K562 (cell line): ENCODE data around the gene MAK. TPM values are rescaled to one million over a fixed set of nuclear protein-coding genes. Genes with fewer than 3 reads are reported as not detected.

ENCODE experiments used
- CBFA2T2 ChIP-seq: fragments of 450-650 bp; conservative IDR thresholded peaks from 2 replicates; pipeline ENCODE4 v1.6.1; 2017; ENCODE audit warnings: mild to moderate bottlenecking
- CBFA2T3 ChIP-seq: fragments of 450-650 bp; IDR thresholded peaks from 2 replicates; pipeline ENCODE4 v1.6.1; 2017
- CCNT2 ChIP-seq: IDR thresholded peaks from 2 replicates; pipeline ENCODE4 v1.6.1; 2011; ENCODE audit warnings: borderline replicate concordance, low read depth, mild to moderate bottlenecking, moderate library complexity, mixed read lengths, low read length; ENCODE audit not compliant: insufficient read length; ENCODE audit errors: extremely low read depth
- CREM ChIP-seq: IDR thresholded peaks from 2 replicates; pipeline ENCODE4 v1.6.1; 2014; ENCODE audit warnings: antibody characterized with exemption, low read depth
- HDAC3 ChIP-seq: fragments of 450-650 bp; IDR thresholded peaks from 2 replicates; pipeline ENCODE4 v1.6.1; 2018; ENCODE audit warnings: borderline replicate concordance, mild to moderate bottlenecking, moderate library complexity; ENCODE audit not compliant: partially characterized antibody
- HMGN3 ChIP-seq: IDR thresholded peaks from 2 replicates; pipeline ENCODE4 v1.6.1; 2011; ENCODE audit warnings: borderline replicate concordance, low read depth, mild to moderate bottlenecking, mixed read lengths, low read length; ENCODE audit not compliant: insufficient read length; ENCODE audit errors: extremely low read depth
- KDM1A ChIP-seq, 2 experiments: fragments of 450-650 bp; IDR thresholded peaks; 2 replicates each; pipeline ENCODE4 v1.6.1; 2016; ENCODE audit warnings: mild to moderate bottlenecking in 2 of 2
- KLF16 ChIP-seq: IDR thresholded peaks from 2 replicates; pipeline ENCODE4 v1.6.1; 2016; ENCODE audit warnings: antibody characterized with exemption
- MTA3 ChIP-seq: fragments of 450-650 bp; formaldehyde crosslinking; IDR thresholded peaks from 2 replicates; pipeline ENCODE4 v1.6.1; 2017; ENCODE audit warnings: mild to moderate bottlenecking, borderline replicate concordance
- NCOR1 ChIP-seq: fragments of 450-650 bp; IDR thresholded peaks from 2 replicates; pipeline ENCODE4 v1.6.1; 2016; ENCODE audit warnings: mild to moderate bottlenecking, moderate library complexity
- PML ChIP-seq: IDR thresholded peaks from 2 replicates; pipeline ENCODE4 v1.6.1; 2012; ENCODE audit warnings: low read length, inconsistent platforms
- POLR2AphosphoS5 ChIP-seq: IDR thresholded peaks from 2 replicates; pipeline ENCODE4 v1.6.1; 2011; ENCODE audit warnings: mild to moderate bottlenecking, low read depth, low read length, moderate library complexity; ENCODE audit not compliant: control insufficient read depth, insufficient read depth
- PPARD ChIP-seq: fragments of 250-450 bp; sonication (Bioruptor Pico); IDR thresholded peaks from 2 replicates; pipeline ENCODE4 v1.8.0; 2022; ENCODE audit warnings: inconsistent platforms, mild to moderate bottlenecking, moderate library complexity
- RBBP5 ChIP-seq: fragments of 200-600 bp; sonication (generic); IDR thresholded peaks from 2 replicates; pipeline ENCODE4 v1.6.1; 2012; ENCODE audit warnings: borderline replicate concordance, mild to moderate bottlenecking, low read length, control low read depth, inconsistent platforms; ENCODE audit not compliant: insufficient read depth, poor library complexity, severe bottlenecking
- SMAD4 ChIP-seq: fragments of 250-450 bp; sonication (Bioruptor Pico); conservative IDR thresholded peaks from 2 replicates; pipeline ENCODE4 v1.8.0; 2021; ENCODE audit warnings: inconsistent platforms, mild to moderate bottlenecking, moderate library complexity
- TRIM24 ChIP-seq, 2 experiments: fragments of 450-650 bp; IDR thresholded peaks; 2 replicates each; pipeline ENCODE4 v1.6.1; 2016
- ZBTB11 ChIP-seq, 3 experiments: fragments of 200-800 bp in 1 of 3; fragments of 250-450 bp in 1 of 3; fragments of 450-650 bp in 1 of 3; sonication (Bioruptor Pico) in 1 of 3; sonication (Bioruptor generic) in 1 of 3; formaldehyde crosslinking in 1 of 3; IDR thresholded peaks; 2 replicates each; pipeline versions ENCODE4 v1.6.1 to v1.8.0; 2016 to 2022; ENCODE audit warnings: mild to moderate bottlenecking in 2 of 3, missing genetic modification characterization in 2 of 3, missing compliant biosample characterization in 1 of 3, moderate library complexity in 1 of 3
- ZNF174 ChIP-seq: fragments of 250-450 bp; sonication (Bioruptor Pico); IDR thresholded peaks from 2 replicates; pipeline ENCODE4 v1.4.0; 2020; ENCODE audit warnings: mild to moderate bottlenecking
- polyA plus RNA-seq, 8 experiments: library from polyadenylated mRNA; depleted of rRNA in 4 of 8; stranded (reverse) in 5 of 8; unstranded in 3 of 8; fragments of >200 nt; fragmentation: Nextera tagmentation in 2 of 8; fragmentation: Illumina TruSeq in 1 of 8; extraction: Ambion mirVana in 2 of 8; extraction: Trizol in 1 of 8; gene quantifications; 2 replicates each; pipeline versions ENCODE4 v1.2.1 to v1.2.3, GENCODE V29; 2011 to 2014; ENCODE audit warnings: inconsistent platforms in 1 of 8, missing spikeins in 1 of 8
- total RNA-seq, 7 experiments: library from RNA; depleted of rRNA in 6 of 7; stranded (reverse); fragments of >200 nt in 6 of 7; fragmentation: Illumina TruSeq in 2 of 7; extraction: Trizol in 2 of 7; gene quantifications; 2 replicates each; pipeline versions ENCODE4 v1.2.1 to v1.2.3, GENCODE V29; 2011 to 2021; ENCODE audit warnings: low replicate concordance in 1 of 7
- TF ChIP-seq, protein P1 (sequence below), 2 experiments: fragments of 150-350 bp in 1 of 2; IDR thresholded peaks; 2 replicates each; pipeline ENCODE4 v1.6.1; 2012 to 2016; ENCODE audit warnings: low read depth in 2 of 2, low read length in 2 of 2, mild to moderate bottlenecking in 1 of 2, moderate library complexity in 1 of 2
- TF ChIP-seq, protein P2 (sequence below): fragments of 450-650 bp; formaldehyde crosslinking; IDR thresholded peaks from 2 replicates; pipeline ENCODE4 v1.4.0; 2020; ENCODE audit warnings: mild to moderate bottlenecking

The MAK gene
- total and polyA plus RNA-seq, 9 of the 15 experiments (the other 6 are each of a cell fraction or from before 2014, with no cell fraction given), result 0.25 to 1.1 (median 0.53) TPM

DNA sequence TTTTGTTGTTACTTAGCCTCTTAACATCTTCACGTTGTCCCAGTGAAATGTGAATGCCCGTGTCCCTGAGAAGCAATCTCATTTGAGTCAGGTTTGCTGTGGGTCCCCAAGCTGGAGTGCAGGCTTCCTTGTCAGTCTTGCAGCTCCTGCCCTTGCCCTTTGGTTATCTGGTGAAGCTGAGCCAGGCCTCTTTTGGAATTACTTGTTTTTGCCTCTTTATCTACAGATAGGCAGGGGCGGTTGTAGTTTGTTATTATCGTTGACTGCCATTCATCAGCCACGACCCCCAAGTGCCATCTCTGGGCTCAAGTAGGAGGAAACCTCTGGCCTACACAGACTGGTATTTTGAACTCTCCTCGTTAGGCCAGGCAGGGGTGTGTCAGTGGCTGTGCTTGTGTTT is 113.3 kb downstream of the MAK start (continued):
- TF ChIP-seq, protein P1, sequence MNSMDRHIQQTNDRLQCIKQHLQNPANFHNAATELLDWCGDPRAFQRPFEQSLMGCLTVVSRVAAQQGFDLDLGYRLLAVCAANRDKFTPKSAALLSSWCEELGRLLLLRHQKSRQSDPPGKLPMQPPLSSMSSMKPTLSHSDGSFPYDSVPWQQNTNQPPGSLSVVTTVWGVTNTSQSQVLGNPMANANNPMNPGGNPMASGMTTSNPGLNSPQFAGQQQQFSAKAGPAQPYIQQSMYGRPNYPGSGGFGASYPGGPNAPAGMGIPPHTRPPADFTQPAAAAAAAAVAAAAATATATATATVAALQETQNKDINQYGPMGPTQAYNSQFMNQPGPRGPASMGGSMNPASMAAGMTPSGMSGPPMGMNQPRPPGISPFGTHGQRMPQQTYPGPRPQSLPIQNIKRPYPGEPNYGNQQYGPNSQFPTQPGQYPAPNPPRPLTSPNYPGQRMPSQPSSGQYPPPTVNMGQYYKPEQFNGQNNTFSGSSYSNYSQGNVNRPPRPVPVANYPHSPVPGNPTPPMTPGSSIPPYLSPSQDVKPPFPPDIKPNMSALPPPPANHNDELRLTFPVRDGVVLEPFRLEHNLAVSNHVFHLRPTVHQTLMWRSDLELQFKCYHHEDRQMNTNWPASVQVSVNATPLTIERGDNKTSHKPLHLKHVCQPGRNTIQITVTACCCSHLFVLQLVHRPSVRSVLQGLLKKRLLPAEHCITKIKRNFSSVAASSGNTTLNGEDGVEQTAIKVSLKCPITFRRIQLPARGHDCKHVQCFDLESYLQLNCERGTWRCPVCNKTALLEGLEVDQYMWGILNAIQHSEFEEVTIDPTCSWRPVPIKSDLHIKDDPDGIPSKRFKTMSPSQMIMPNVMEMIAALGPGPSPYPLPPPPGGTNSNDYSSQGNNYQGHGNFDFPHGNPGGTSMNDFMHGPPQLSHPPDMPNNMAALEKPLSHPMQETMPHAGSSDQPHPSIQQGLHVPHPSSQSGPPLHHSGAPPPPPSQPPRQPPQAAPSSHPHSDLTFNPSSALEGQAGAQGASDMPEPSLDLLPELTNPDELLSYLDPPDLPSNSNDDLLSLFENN (IDR thresholded peaks at IDR 0.05; ENCODE audit: low read depth in 2 of 2, low read length in 2 of 2), result peak in 1 of 2 experiments; percentile 49; a peak in 1 of 4 replicates
- TF ChIP-seq CREM (peak; percentile 41), MTA3 (no peak), HMGN3 (no peak), KLF16 (peak; percentile 82), PPARD (CRISPR knock-in tag) (no peak), ZBTB11 (CRISPR knock-in tag; IDR thresholded peaks at IDR 0.05) (0 out of 6 replicates have a peak, but pooled peaks of 1 of the 3 experiments have one; percentile 30), SMAD4 (0 out of 2 replicates have a peak, but pooled peaks have one; percentile 25), NCOR1 (peak; percentile 87), POLR2AphosphoS5 (peak; percentile 86; the same call in 1 of the 2 replicates), CBFA2T2 (peak; percentile 92), CBFA2T3 (peak; percentile 94), CCNT2 (no peak), HDAC3 (no peak), TRIM24 (IDR thresholded peaks at IDR 0.05) (peak; percentile 40 to 72; a peak in 2 of 4 replicates), KDM1A (IDR thresholded peaks at IDR 0.05) (peak; percentile 62 to 66; a peak in 3 of 4 replicates), PML (peak; percentile 71; the same call in 1 of the 2 replicates), RBBP5 (peak; percentile 50), ZNF174 (CRISPR knock-in tag) (no peak)
- TF ChIP-seq, protein P2, sequence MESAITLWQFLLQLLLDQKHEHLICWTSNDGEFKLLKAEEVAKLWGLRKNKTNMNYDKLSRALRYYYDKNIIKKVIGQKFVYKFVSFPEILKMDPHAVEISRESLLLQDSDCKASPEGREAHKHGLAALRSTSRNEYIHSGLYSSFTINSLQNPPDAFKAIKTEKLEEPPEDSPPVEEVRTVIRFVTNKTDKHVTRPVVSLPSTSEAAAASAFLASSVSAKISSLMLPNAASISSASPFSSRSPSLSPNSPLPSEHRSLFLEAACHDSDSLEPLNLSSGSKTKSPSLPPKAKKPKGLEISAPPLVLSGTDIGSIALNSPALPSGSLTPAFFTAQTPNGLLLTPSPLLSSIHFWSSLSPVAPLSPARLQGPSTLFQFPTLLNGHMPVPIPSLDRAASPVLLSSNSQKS (CRISPR knock-in tag), result no peak
